ENCODE data around the gene TTLL8. TPM values are rescaled to one million over a fixed set of nuclear protein-coding genes. Genes with fewer than 3 reads are reported as not detected.

TTLL8 gene
- total RNA-seq, 3 donors from 2014 or later = not detected

DNA sequence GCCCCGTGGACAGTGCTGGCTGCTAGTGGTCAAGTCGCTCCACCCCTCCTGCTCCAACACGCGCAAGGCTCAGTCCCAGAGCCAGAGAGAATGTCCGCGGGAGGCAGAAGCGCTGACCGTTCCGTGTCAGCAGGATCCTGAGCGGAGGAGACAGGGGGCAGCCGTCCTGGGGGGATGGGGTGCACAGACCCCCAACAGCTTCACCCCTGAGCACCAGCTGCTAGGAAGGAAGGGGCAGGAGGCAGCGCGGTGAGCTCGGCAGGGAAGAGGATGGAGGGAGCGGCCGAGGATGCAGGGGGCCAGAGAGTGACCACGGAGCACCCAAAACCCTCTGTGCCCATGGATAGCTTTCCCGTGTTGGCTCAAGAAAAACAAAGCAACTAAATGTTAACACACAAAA lies 6.4 kb upstream of the TTLL8 start:
- no peaks in the 10 kb centered on the region for H3K9me3 ChIP-seq
- H3K27ac ChIP-seq = no peak overlapping the region
- H3K4me3 ChIP-seq = no peak overlapping the region
- intact Hi-C loops (cut with DNase I; ENCODE audit: low total_unique reads) = no loop called here
- no peaks in the 10 kb centered on the region for H3K4me1 ChIP-seq
- H3K27me3 ChIP-seq = peaks cover 0 to 32% of the 10 kb centered on the region in 2 donors
- no peak for TF ChIP-seq POLR2A (IDR thresholded peaks at IDR 0.05)
- no peak for TF ChIP-seq POLR2AphosphoS5 (IDR thresholded peaks at IDR 0.05)
- TF ChIP-seq, protein P1, sequence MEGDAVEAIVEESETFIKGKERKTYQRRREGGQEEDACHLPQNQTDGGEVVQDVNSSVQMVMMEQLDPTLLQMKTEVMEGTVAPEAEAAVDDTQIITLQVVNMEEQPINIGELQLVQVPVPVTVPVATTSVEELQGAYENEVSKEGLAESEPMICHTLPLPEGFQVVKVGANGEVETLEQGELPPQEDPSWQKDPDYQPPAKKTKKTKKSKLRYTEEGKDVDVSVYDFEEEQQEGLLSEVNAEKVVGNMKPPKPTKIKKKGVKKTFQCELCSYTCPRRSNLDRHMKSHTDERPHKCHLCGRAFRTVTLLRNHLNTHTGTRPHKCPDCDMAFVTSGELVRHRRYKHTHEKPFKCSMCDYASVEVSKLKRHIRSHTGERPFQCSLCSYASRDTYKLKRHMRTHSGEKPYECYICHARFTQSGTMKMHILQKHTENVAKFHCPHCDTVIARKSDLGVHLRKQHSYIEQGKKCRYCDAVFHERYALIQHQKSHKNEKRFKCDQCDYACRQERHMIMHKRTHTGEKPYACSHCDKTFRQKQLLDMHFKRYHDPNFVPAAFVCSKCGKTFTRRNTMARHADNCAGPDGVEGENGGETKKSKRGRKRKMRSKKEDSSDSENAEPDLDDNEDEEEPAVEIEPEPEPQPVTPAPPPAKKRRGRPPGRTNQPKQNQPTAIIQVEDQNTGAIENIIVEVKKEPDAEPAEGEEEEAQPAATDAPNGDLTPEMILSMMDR (IDR thresholded peaks at IDR 0.05) = no peak
- H3K36me3 ChIP-seq = no peaks in the 10 kb centered on the region
- DNase-seq (ENCODE audit: low spot score in 2 of 2) = no peak

DNA sequence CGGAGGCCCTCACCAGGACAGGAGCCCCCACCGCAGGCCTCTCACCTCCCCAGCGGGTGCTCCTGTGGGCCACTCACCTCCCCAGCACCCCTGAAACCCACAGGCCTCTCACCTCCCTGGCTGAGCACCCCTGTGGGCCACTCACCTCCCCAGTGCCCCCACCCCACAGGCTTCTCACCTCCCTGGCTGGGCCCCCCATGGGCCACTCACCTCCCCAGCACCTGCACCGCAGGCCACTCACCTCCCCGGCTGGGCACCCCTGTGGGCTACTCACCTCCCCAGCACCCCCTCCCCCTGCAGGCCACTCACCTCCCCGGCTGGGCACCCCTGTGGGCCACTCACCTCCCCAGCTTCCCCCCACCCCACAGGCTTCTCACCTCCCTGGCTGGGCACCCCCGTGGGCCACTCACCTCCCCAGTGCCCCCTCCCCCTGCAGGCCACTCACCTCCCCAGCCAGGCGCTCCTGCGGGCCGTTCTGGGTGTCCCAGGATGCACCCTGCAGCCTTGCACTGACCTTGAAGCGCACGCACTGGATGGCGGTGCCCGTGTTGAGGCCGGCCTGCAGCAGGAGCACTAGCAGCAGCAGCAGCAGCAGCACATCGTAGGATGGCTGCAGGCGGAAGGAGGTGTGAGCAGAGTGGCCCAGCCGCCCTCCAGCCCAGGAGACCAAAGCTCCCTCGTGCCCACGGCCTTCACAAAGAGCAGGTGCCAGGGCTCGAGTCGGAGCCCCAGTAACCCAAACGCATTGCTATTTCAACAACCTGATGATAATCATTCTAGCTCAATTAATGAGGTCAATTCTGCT lies 5.7 kb upstream of the TTLL8 start:
- H3K27me3 ChIP-seq = peaks cover under 1 to 37% of the 10 kb centered on the region in 2 donors
- H3K36me3 ChIP-seq = no peaks in the 10 kb centered on the region
- H3K4me3 ChIP-seq = no peak overlapping the region
- no peak for DNase-seq (ENCODE audit: low spot score in 2 of 2)
- H3K4me1 ChIP-seq = no peaks in the 10 kb centered on the region
- TF ChIP-seq, protein P1 (IDR thresholded peaks at IDR 0.05) = no peak
- TF ChIP-seq POLR2A (IDR thresholded peaks at IDR 0.05) = no peak
- no peak for TF ChIP-seq POLR2AphosphoS5 (IDR thresholded peaks at IDR 0.05)
- H3K27ac ChIP-seq = no peak overlapping the region
- intact Hi-C loops (cut with DNase I; ENCODE audit: low total_unique reads) = no loop called here
- H3K9me3 ChIP-seq = no peaks in the 10 kb centered on the region

DNA sequence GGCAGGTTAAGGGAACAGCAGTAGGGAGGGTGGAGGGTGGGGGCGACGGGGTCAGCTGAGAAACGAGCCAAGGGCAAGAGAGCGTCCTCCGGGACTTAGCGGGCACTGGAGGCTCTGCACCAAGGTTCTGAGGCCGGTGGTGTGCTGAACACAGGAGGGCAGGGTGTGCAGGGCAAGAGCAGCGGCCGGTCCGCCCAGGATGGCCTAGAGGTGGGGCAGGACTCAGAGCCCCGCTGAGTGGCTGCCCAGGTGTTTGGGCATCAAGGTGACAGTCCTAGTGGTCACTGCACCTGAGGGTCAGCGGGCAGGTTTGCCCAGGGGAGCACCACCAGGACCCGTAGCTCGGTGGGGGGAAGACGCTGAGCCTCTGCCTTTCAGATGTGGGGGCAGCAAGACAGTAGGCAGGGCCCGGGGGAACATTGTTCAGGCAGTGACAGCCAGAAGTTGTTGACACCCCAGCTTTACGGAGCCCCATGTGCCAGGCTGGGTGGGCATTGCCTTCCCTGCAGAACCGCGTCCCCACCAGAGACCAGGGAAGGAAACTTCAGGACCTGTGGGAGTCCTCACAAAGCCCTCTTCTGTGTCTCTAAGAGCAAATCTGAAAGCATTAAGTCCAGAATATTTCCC lies 4.5 kb upstream of the TTLL8 start:
- no peak for DNase-seq (ENCODE audit: low spot score in 2 of 2)

DNA sequence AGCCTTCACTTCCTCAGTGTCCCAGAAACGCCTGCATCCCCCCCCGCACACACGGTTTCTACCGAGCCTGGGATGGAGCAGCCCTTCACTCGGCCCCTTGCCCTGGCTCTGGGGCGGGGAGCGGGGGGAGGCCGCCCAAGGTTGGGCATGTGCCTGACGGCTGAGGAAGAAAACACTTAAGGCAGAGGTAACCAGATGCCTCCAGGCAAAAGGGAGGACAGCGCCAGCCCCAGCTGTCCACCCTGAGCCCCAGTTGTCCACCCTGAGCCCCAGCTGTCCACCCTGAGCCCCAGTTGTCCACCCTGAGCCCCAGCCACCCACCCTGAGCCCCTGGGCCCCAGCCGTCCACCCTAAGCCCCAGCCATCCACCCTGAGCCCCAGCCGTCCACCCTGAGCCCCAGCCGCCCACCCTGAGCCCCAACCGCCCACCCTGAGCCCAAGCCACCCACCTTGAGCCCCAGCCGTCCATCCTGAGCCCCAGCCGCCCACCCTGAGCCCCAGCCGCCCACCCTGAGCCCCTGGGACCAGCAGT lies 3.8 kb upstream of the TTLL8 start:
- TF ChIP-seq, protein P1 (IDR thresholded peaks at IDR 0.05) = no peak
- TF ChIP-seq POLR2A (IDR thresholded peaks at IDR 0.05) (no peak), POLR2AphosphoS5 (IDR thresholded peaks at IDR 0.05) (no peak)
- Histone ChIP-seq H3K9me3 (no peaks in the 10 kb centered on the region), H3K27ac (no peak overlapping the region), H3K27me3 (peaks cover 6 to 43% of the 10 kb centered on the region in 2 donors), H3K36me3 (no peaks in the 10 kb centered on the region), H3K4me3 (no peak overlapping the region), H3K4me1 (no peaks in the 10 kb centered on the region)
- intact Hi-C loops (cut with DNase I; ENCODE audit: low total_unique reads) = no loop called here
- no peak for DNase-seq (ENCODE audit: low spot score in 2 of 2)

More for the DNA sequence above, 4.5 kb upstream of the TTLL8 start:
- H3K9me3 ChIP-seq = no peaks in the 10 kb centered on the region
- H3K27me3 ChIP-seq = peaks cover 6 to 43% of the 10 kb centered on the region in 2 donors
- TF ChIP-seq POLR2A (IDR thresholded peaks at IDR 0.05) = no peak
- TF ChIP-seq, protein P1 (IDR thresholded peaks at IDR 0.05) = no peak
- no peak for TF ChIP-seq POLR2AphosphoS5 (IDR thresholded peaks at IDR 0.05)
- no peak overlapping the region for H3K27ac ChIP-seq
- H3K4me1 ChIP-seq = no peaks in the 10 kb centered on the region
- intact Hi-C loops (cut with DNase I; ENCODE audit: low total_unique reads) = no loop called here
- no peaks in the 10 kb centered on the region for H3K36me3 ChIP-seq
- no peak overlapping the region for H3K4me3 ChIP-seq
